ENCODE data around the gene SULT2A1.

- no peak for TF ChIP-seq POLR2A (IDR thresholded peaks at IDR 0.05)
- TF ChIP-seq CTCF (IDR thresholded peaks at IDR 0.05): no peak
- TF ChIP-seq POLR2AphosphoS5 (IDR thresholded peaks at IDR 0.05): no peak
These were observed 9.9 kb upstream of the SULT2A1 start for GRCh38 chr19:47896019-47896418.

Measured in breast epithelium (tissue), 3 donors.